ENCODE measurements around the gene SLK. TPM values are rescaled to one million over a fixed set of nuclear protein-coding genes. Genes with fewer than 3 reads are reported as not detected.

Gene SLK
- total and polyA plus RNA-seq, 2 donors (not counting 3 experiments of a cell fraction or from before 2014, with no cell fraction given): 4.5 to 36.0 TPM

DNA sequence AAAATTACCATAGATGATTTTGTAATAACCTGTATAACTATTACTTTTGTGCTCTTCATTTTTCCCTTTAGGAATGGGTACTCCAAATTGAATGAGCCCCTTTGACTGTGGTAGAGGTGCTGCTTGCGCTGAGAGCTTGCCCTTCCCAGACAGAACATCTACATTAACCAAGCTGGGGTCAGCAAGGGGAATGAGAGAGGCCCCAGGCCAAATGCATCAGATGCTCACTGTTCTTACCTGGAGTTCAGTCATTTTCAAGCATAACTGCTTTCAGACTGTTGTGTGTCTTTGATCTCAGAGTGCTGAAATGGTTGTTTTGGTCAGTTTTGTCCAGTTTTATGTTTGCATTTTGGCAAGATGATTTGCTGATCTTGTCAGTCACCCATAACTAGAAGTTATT lies 41.3 kb upstream of the SLK start:
- Histone ChIP-seq H4K20me1 (replicated peaks; ENCODE audit: control insufficient read depth, extremely low read depth, insufficient read depth, low read length) (no peaks in the 10 kb centered on the region), H3K79me2 (ENCODE audit: control insufficient read depth, insufficient read depth, low read length) (no peaks in the 10 kb centered on the region), H3K27me3 (ENCODE audit: control insufficient read depth in 2 of 2, insufficient read depth in 2 of 2, low read length in 2 of 2) (no peaks in the 10 kb centered on the region), H3K4me2 (ENCODE audit: insufficient read depth, low read length) (no peak overlapping the region), H3K4me3 (replicated peaks in 1 of 3; ENCODE audit: insufficient read depth in 1 of 3, low read depth in 1 of 3, low read length in 3 of 3) (no peak overlapping the region), H3K4me1 (ENCODE audit: control insufficient read depth, extremely low read depth, insufficient read depth, low read length) (no peaks in the 10 kb centered on the region), H3K9me3 (replicated peaks; ENCODE audit: control insufficient read depth, insufficient read depth, low read length) (no peaks in the 10 kb centered on the region), H2AFZ (ENCODE audit: low read depth, low read length) (no peak overlapping the region), H3K27ac (ENCODE audit: insufficient read depth, low read depth, low read length) (no peak overlapping the region), H3K9ac (replicated peaks; ENCODE audit: extremely low read depth, insufficient read depth, low read length) (no peak overlapping the region), H3K36me3 (ENCODE audit: control insufficient read depth in 2 of 2, extremely low read depth in 1 of 2, insufficient read depth in 2 of 2, low read length in 2 of 2) (no peaks in the 10 kb centered on the region), H3K9me1 (replicated peaks; ENCODE audit: control insufficient read depth, extremely low read depth, insufficient read depth, low read length) (no peaks in the 10 kb centered on the region)
- intact Hi-C loops (cut with micrococcal nuclease): no loop called here
- peak; percentile 47 for FAIRE-seq
- POLR2A ChIA-PET: interaction anchor here (0.7 kb wide), 1 partner anchor 124 kb away, joined by 4 read pairs; no protein-coding TSS in a partner anchor
- dilution Hi-C loops (cut with MboI; ENCODE audit: extremely low pct_ligation_motif_present, low sequenced_read_pairs): no loop called here
- CTCF ChIA-PET: no interaction called here
- DNase-seq (ENCODE audit: low read depth, low spot score): no peak
- BruUV-seq (replicated peaks): no TSS peak
- TF ChIP-seq GATA2 (IDR thresholded peaks at IDR 0.05; ENCODE audit: insufficient read depth, insufficient read length, low read depth, low read length): no peak

DNA sequence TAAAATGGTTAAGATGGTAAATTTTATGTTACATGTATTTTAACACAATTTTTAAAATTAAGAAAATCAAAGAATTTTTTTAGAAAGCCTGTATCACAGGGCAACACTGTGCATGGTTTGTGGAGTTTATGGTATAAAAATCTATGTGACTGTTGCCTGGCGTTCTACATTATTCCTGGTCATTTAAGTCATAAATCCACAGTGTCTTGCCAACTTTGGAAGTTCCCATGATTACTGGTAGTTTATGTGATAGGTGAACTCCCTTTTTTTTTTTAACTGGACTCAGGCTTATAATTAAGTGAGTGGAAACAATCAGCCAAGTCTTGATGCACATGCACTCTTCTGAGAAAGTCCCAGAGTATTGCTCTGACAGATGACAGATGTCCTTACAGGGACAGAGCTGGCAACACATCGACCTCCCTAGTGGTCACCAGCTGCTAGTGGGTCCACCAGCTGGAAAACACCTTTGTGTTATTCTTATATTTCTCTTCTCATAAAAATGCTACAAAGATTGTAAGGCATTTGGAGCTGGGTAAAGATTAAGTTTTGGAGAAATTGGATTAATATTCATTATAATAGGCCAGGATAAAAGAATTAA lies 40.1 kb upstream of the SLK start:
- H3K27ac ChIP-seq (ENCODE audit: insufficient read depth, low read depth, low read length): no peak overlapping the region
- H3K4me3 ChIP-seq (replicated peaks in 1 of 3; ENCODE audit: insufficient read depth in 1 of 3, low read depth in 1 of 3, low read length in 3 of 3): no peak overlapping the region
- H3K4me2 ChIP-seq (ENCODE audit: insufficient read depth, low read length): no peak overlapping the region
- H3K27me3 ChIP-seq (ENCODE audit: control insufficient read depth in 2 of 2, insufficient read depth in 2 of 2, low read length in 2 of 2): no peaks in the 10 kb centered on the region
- TF ChIP-seq EZH2 (IDR thresholded peaks at IDR 0.05; ENCODE audit: borderline replicate concordance, low read depth, low read length, severe bottlenecking) (no peak), POLR2A (IDR thresholded peaks at IDR 0.05; ENCODE audit: low read depth, low read length) (no peak), GATA2 (IDR thresholded peaks at IDR 0.05; ENCODE audit: insufficient read depth, insufficient read length, low read depth, low read length) (no peak), JUN (IDR thresholded peaks at IDR 0.05; ENCODE audit: borderline replicate concordance, insufficient read depth, insufficient read length, low read depth) (no peak), MYC (IDR thresholded peaks at IDR 0.05; ENCODE audit: low read depth, low read length) (no peak)
- TF ChIP-seq, protein P1, sequence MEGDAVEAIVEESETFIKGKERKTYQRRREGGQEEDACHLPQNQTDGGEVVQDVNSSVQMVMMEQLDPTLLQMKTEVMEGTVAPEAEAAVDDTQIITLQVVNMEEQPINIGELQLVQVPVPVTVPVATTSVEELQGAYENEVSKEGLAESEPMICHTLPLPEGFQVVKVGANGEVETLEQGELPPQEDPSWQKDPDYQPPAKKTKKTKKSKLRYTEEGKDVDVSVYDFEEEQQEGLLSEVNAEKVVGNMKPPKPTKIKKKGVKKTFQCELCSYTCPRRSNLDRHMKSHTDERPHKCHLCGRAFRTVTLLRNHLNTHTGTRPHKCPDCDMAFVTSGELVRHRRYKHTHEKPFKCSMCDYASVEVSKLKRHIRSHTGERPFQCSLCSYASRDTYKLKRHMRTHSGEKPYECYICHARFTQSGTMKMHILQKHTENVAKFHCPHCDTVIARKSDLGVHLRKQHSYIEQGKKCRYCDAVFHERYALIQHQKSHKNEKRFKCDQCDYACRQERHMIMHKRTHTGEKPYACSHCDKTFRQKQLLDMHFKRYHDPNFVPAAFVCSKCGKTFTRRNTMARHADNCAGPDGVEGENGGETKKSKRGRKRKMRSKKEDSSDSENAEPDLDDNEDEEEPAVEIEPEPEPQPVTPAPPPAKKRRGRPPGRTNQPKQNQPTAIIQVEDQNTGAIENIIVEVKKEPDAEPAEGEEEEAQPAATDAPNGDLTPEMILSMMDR (IDR thresholded peaks at IDR 0.05; ENCODE audit: extremely low read depth in 1 of 2, insufficient read depth in 1 of 2, low read depth in 1 of 2, low read length in 2 of 2): no peak
- TF ChIP-seq, protein P2, sequence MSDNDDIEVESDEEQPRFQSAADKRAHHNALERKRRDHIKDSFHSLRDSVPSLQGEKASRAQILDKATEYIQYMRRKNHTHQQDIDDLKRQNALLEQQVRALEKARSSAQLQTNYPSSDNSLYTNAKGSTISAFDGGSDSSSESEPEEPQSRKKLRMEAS (IDR thresholded peaks at IDR 0.05; ENCODE audit: insufficient read depth, insufficient read length): no peak
- no peaks in the 10 kb centered on the region for H3K79me2 ChIP-seq (ENCODE audit: control insufficient read depth, insufficient read depth, low read length)
- DNase-seq (ENCODE audit: low read depth, low spot score) (no peak), FAIRE-seq (no peak)
- POLR2A ChIA-PET: no interaction called here
- BruUV-seq (replicated peaks): no TSS peak
- H3K4me1 ChIP-seq (ENCODE audit: control insufficient read depth, extremely low read depth, insufficient read depth, low read length): no peaks in the 10 kb centered on the region
- intact Hi-C loops (cut with micrococcal nuclease): no loop called here
- H2AFZ ChIP-seq (ENCODE audit: low read depth, low read length): no peak overlapping the region
- CTCF ChIA-PET: interaction anchor here (1.2 kb wide), 1 partner anchor 19 kb away, joined by 3 read pairs; no protein-coding TSS in a partner anchor
- no peaks in the 10 kb centered on the region for H3K9me1 ChIP-seq (replicated peaks; ENCODE audit: control insufficient read depth, extremely low read depth, insufficient read depth, low read length)
- H3K9ac ChIP-seq (replicated peaks; ENCODE audit: extremely low read depth, insufficient read depth, low read length): no peak overlapping the region
- dilution Hi-C loops (cut with MboI; ENCODE audit: extremely low pct_ligation_motif_present, low sequenced_read_pairs): no loop called here
- no peaks in the 10 kb centered on the region for H3K9me3 ChIP-seq (replicated peaks; ENCODE audit: control insufficient read depth, insufficient read depth, low read length)
- no peaks in the 10 kb centered on the region for H4K20me1 ChIP-seq (replicated peaks; ENCODE audit: control insufficient read depth, extremely low read depth, insufficient read depth, low read length)
- no peaks in the 10 kb centered on the region for H3K36me3 ChIP-seq (ENCODE audit: control insufficient read depth in 2 of 2, extremely low read depth in 1 of 2, insufficient read depth in 2 of 2, low read length in 2 of 2)

Measured in endothelial cell of umbilical vein (primary cell).